Skeletal muscle satellite cell (primary cell): ENCODE measurements around the gene ARSI.

ENCODE experiments used
- H3K27me3 ChIP-seq: 2 replicates; pipeline ENCODE4 v1.7.0; 2013; ENCODE audit warnings: low read length; ENCODE audit not compliant: control insufficient read depth, insufficient read depth
- H3K36me3 ChIP-seq: 2 replicates; pipeline ENCODE4 v1.7.0; 2013; ENCODE audit warnings: mild to moderate bottlenecking, control low read depth, low read length; ENCODE audit not compliant: insufficient read depth
- H3K4me1 ChIP-seq: 2 replicates; pipeline ENCODE4 v1.7.0; 2013; ENCODE audit warnings: low read length; ENCODE audit not compliant: control insufficient read depth, insufficient read depth
- H3K4me2 ChIP-seq: 2 replicates; pipeline ENCODE4 v1.7.0; 2013; ENCODE audit warnings: mild to moderate bottlenecking, low read length
- H3K4me3 ChIP-seq: 2 replicates; pipeline ENCODE4 v1.7.0; 2013; ENCODE audit warnings: low read length
- H3K9ac ChIP-seq: 2 replicates; pipeline ENCODE4 v1.7.0; 2013; ENCODE audit warnings: mild to moderate bottlenecking, low read depth, low read length, moderate library complexity
- H3K9me3 ChIP-seq: replicated peaks from 2 replicates; pipeline ENCODE4 v1.7.0; 2013; ENCODE audit warnings: mild to moderate bottlenecking, control low read depth, low read length

Gene ARSI

GRCh38 chr5:150340614-150341255 is 38.0 kb upstream of the ARSI start:
- H3K9ac ChIP-seq: no peak overlapping the region
- H3K4me1 ChIP-seq: no peaks in the 10 kb centered on the region
- no peak overlapping the region for H3K4me3 ChIP-seq
- H3K4me2 ChIP-seq: no peak overlapping the region
- no peaks in the 10 kb centered on the region for H3K9me3 ChIP-seq
- no peaks in the 10 kb centered on the region for H3K27me3 ChIP-seq
- no peaks in the 10 kb centered on the region for H3K36me3 ChIP-seq

- Histone ChIP-seq H3K4me2 (no peak overlapping the region), H3K36me3 (no peaks in the 10 kb centered on the region), H3K4me3 (no peak overlapping the region), H3K27me3 (no peaks in the 10 kb centered on the region), H3K9me3 (no peaks in the 10 kb centered on the region), H3K4me1 (no peaks in the 10 kb centered on the region), H3K9ac (no peak overlapping the region)
Observed at GRCh38 chr5:150339841-150340240, 37.1 kb upstream of the ARSI start.

- Histone ChIP-seq H3K4me1 (no peaks in the 10 kb centered on the region), H3K36me3 (no peaks in the 10 kb centered on the region), H3K4me2 (no peak overlapping the region), H3K9me3 (no peaks in the 10 kb centered on the region), H3K4me3 (no peak overlapping the region), H3K27me3 (no peaks in the 10 kb centered on the region), H3K9ac (no peak overlapping the region)
Observed at GRCh38 chr5:150339165-150339564, 36.5 kb upstream of the ARSI start.

- H3K9me3 ChIP-seq: no peaks in the 10 kb centered on the region
- H3K36me3 ChIP-seq: no peaks in the 10 kb centered on the region
- no peak overlapping the region for H3K9ac ChIP-seq
- no peak overlapping the region for H3K4me3 ChIP-seq
- H3K27me3 ChIP-seq: no peaks in the 10 kb centered on the region
- no peaks in the 10 kb centered on the region for H3K4me1 ChIP-seq
- H3K4me2 ChIP-seq: no peak overlapping the region
Observed at GRCh38 chr5:150338546-150338945, 35.8 kb upstream of the ARSI start.

- H3K9ac ChIP-seq: no peak overlapping the region
- no peaks in the 10 kb centered on the region for H3K4me1 ChIP-seq
- H3K4me3 ChIP-seq: no peak overlapping the region
- H3K27me3 ChIP-seq: no peaks in the 10 kb centered on the region
- H3K9me3 ChIP-seq: no peaks in the 10 kb centered on the region
- no peaks in the 10 kb centered on the region for H3K36me3 ChIP-seq
- no peak overlapping the region for H3K4me2 ChIP-seq
Observed at GRCh38 chr5:150335778-150336177, 33.1 kb upstream of the ARSI start.

- Histone ChIP-seq H3K36me3 (no peaks in the 10 kb centered on the region), H3K4me3 (no peak overlapping the region), H3K9ac (no peak overlapping the region), H3K27me3 (no peaks in the 10 kb centered on the region), H3K4me2 (no peak overlapping the region), H3K9me3 (no peaks in the 10 kb centered on the region), H3K4me1 (no peaks in the 10 kb centered on the region)
Observed at GRCh38 chr5:150333400-150333799, 30.7 kb upstream of the ARSI start.

GRCh38 chr5:150329881-150330876 is 27.5 kb upstream of the ARSI start:
- Histone ChIP-seq H3K4me3 (no peak overlapping the region), H3K9me3 (no peaks in the 10 kb centered on the region), H3K36me3 (no peaks in the 10 kb centered on the region), H3K4me2 (no peak overlapping the region), H3K9ac (no peak overlapping the region), H3K4me1 (no peaks in the 10 kb centered on the region), H3K27me3 (no peaks in the 10 kb centered on the region)

GRCh38 chr5:150329038-150329437 is 26.3 kb upstream of the ARSI start:
- Histone ChIP-seq H3K4me2 (no peak overlapping the region), H3K4me3 (no peak overlapping the region), H3K9me3 (no peaks in the 10 kb centered on the region), H3K9ac (no peak overlapping the region), H3K4me1 (no peaks in the 10 kb centered on the region), H3K36me3 (no peaks in the 10 kb centered on the region), H3K27me3 (no peaks in the 10 kb centered on the region)

GRCh38 chr5:150328515-150328914 is 25.8 kb upstream of the ARSI start:
- Histone ChIP-seq H3K27me3 (no peaks in the 10 kb centered on the region), H3K9me3 (no peaks in the 10 kb centered on the region), H3K36me3 (no peaks in the 10 kb centered on the region), H3K9ac (no peak overlapping the region), H3K4me1 (no peaks in the 10 kb centered on the region), H3K4me2 (no peak overlapping the region), H3K4me3 (no peak overlapping the region)

GRCh38 chr5:150327139-150327538 is 24.4 kb upstream of the ARSI start:
- H3K4me2 ChIP-seq: no peak overlapping the region
- peaks cover 3% of the 10 kb centered on the region for H3K4me1 ChIP-seq
- no peak overlapping the region for H3K4me3 ChIP-seq
- H3K36me3 ChIP-seq: no peaks in the 10 kb centered on the region
- no peak overlapping the region for H3K9ac ChIP-seq
- no peaks in the 10 kb centered on the region for H3K27me3 ChIP-seq
- H3K9me3 ChIP-seq: no peaks in the 10 kb centered on the region

- Histone ChIP-seq H3K9ac (no peak overlapping the region), H3K4me2 (no peak overlapping the region), H3K36me3 (no peaks in the 10 kb centered on the region), H3K4me3 (no peak overlapping the region), H3K4me1 (peaks cover 3% of the 10 kb centered on the region), H3K9me3 (no peaks in the 10 kb centered on the region), H3K27me3 (no peaks in the 10 kb centered on the region)
Observed at GRCh38 chr5:150326707-150327106, 24.0 kb upstream of the ARSI start.
